ENCODE data around the gene LYPD3.

LYPD3 gene

DNA sequence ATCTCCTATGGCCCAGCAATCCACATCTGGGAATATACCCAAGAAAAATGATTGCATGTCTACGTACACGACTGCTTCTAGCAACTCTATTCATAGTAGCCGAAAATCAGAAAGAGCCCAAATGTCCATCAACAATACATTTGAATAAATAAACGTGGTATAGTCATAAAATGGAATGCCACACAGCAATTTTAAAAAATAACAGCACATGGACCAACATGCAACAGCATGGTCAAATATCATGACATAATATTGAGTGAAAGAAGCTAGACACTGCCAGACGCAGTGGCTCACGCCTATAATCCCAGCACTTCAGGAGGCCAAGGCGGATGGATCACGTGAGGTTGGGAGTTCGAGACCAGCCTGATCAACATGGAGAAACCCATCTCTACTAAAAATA is 34.4 kb downstream of the LYPD3 start:
- DNase-seq (ENCODE audit: low read depth) = no peak

DNA sequence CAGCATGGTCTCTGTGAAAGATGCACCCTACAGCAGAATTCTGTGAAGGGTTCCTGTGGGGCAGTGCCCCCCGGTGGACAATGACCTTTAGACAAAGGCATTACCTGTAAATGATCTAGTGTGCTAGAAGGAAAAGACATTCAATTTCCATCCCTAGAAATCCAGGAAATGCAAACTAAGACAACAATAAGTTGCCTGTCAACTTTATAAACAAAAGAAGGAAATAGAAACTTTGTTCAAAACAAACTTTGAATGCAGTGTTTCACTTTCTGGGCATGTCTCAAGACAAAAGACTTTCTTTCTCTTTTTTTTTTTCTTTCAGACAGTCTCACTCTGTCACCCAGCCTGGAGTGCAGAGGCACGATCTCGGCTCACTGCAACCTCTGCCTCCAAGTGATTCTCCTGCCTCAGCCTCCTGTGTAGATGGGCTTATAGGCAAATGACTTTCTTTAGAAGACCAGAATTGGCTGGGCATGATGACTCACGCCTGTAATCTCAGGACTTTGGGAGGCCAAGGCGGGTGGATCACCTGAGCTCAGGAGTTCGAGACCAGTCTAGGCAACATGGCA is 35.2 kb downstream of the LYPD3 start:
- DNase-seq (ENCODE audit: low read depth) = no peak

DNA sequence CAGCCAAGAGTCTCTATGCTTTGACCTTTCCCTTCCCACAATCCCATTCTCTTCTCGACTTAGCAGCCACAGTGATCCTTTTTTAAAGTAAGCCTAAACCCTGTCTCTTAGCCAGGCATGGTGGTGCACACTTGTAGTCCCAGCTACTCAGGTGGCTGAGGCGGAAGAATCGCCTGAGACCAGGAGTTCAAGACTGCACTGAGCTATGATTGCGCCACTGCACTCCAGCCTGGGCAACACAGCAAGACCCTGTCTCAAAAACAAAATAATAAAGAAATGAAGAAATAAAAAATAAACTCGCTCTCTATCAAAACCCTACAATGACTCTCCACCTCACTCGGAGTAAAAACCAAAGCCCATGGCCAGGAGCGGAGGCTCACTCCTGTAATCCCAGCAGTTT is 36.0 kb downstream of the LYPD3 start:
- no peak for DNase-seq (ENCODE audit: low read depth)

DNA sequence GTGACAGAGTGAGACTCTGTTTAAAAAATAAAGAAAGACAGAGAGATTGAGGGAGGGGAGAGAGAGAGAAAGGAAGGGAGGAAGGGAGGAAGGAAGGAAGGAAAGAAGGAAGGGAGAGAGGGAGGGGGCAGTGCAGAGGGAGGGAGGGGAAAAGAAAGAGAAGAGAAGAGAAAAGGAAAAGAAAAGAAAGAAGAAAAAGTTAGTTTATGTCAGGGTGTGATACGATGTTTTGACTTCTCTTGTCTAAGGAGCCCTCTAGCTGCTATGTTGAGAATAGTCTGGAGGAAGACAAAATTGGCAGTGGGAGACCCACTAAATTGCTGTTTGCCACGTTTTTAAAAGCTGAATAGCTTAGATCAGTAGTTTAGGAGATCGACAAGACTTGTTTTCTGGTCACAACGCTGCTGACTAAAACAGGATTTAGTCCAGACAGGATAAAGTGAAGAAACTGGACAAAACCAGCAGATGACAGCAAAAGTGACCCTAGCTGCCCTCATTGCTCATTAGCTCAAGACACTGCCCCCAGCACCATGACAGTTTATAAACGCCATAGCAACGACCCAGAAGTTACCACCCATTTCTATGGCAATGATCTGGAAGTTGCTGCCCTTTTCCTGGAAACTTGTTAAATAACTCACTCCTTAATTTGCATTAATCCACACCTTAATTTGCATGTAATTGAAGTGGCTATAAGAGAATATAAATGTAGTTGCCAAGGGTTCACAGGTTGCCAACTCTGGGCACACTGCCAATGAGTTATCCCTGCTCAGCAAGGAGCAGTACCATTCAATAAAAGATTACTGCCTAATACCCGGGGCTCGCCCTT is 39.6 kb downstream of the LYPD3 start:
- no peak for DNase-seq (ENCODE audit: low read depth)

DNA sequence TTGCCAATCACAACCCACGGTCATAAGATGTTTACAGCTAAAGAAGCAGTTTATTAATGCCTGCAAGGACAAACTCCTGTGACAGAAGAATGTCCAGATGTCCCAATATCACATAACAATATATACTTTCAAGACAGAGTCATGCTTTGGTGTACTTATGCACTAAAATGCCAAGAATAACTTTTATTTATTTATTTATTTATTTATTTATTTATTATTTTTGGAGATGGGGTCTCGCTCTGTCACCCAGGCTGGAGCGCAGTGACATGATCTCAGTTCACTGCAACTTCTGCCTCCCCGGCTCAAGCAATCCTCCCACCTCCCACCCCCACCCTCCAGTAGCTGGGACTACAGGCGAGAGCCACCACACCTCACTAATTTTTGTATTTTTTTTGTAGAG is 41.6 kb downstream of the LYPD3 start:
- DNase-seq (ENCODE audit: low read depth) = no peak

DNA sequence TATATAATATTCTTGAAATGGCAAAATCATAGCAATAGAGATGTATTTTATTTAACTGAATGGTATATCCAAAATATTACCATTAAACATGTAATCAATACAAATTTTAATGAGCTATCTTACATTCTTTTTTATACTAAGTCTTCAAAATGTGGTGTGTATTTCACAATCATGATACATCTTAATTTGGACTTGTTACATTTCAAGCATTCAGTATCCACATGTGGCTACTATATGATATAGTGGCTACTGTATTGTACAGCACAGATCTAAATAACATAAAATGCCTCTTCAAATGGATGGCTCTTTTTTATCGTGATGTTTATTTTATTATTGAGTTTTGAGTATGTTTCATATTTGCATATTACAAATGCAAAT is 42.7 kb downstream of the LYPD3 start:
- no peak for DNase-seq (ENCODE audit: low read depth)

DNA sequence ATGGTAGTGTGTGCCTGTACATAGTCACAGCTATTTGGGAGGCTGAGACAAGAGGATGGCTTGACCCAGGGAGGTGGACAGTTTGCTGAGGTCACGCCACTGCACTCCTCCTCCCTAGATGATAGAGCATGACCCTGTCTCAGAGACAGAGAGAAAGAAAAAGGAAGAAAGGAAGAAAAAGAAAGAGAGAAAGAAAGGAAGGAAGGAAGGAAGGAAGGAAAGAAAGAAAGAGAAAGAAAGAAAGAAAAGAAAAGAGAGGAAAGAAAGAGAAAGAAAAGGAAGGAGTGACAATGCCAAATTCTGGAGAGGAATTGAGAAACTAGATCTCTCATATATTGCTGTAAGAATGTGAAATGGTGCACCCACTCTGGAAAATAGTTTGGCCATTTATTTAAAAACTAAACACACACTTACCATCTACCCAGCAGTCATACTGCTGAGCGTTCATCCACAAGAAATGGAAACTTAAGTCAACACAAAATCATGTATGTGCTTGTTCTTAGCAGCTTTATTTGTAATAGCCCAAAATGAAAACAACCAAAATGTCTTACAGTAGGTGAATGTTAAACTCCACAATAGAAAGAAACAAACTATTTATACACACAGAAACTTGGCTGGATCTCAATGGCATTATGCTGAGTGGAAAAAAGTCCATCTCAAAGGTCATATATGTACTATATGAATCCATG is 43.3 kb downstream of the LYPD3 start:
- DNase-seq (ENCODE audit: low read depth) = no peak

DNA sequence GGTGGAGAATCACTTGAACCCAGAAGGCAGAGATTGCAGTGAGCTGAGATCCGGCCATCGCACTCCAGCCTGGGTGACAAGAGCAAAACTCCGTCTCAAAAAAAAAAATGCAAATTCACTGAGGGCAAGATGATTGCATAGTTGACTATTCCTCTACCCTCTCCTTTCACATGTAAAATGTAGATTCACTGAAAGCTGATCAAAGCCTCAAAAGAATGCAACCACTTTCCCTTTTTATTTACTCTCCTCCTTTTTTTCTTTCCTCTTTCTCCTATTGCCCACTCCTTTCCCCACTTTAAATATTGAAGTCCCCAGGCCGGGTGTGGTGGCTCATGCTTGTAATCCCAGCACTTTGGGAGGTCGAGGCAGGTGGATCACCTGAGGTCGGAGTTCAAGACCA is 44.5 kb downstream of the LYPD3 start:
- no peak for DNase-seq (ENCODE audit: low read depth)

DNA sequence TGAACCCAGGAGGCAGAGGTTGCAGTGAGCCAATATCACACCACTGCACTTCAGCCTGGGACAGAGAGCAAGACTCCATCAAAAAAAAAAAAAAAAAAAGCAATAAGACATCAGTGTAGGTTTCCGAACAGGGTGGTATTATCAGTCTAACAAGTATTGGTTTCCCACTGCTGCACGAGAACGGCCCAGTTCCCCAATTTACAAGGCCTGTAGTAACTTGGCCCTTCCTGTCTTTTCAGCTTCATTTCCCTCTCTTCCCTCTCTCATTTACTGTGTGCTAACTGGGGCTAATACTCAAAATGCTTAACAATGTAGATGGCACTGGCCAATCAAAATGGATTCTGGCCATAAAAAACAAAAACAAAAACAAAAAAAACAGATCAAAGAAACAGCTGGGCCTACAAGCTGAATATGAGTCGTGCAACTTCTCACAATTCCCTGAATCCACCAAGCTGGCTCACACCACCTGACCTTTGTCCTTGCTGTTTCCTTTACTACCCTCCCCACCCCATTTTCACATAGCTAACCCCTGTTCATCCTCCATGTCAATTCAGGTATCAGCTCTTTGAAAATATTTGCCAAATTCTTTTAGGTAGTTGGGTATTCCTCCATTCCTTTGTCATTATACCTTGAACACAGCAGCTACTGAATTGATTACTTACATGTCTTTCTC is 48.3 kb downstream of the LYPD3 start:
- no peak for DNase-seq (ENCODE audit: low read depth)

DNA sequence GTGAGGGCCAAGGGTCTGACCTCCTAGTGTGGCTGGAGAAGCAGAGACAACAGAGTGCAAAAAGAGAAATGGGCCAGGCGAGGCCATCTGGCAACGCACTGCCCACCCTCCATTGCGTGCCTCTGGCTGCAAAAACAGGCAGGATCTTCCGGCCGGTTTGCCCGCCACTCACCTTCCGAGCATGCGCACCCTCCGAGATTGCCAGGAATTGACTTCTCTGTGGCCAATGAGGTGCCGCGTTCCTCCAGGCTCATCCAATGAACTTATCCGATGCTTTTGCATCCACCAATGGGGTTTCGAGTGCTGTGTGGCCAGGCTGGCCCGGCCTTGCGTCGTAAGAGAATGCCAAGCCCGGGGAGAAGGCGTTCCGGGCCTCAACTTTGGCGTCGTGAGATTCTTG is 50.9 kb downstream of the LYPD3 start, which contains the start of gene TEX101:
TEX101 (plus strand) TSS at position 337 of the 400 bp plus-strand sequence. CDS start 1,030 bp downstream, outside the sequence.
- no peak for DNase-seq (ENCODE audit: low read depth)

DNA sequence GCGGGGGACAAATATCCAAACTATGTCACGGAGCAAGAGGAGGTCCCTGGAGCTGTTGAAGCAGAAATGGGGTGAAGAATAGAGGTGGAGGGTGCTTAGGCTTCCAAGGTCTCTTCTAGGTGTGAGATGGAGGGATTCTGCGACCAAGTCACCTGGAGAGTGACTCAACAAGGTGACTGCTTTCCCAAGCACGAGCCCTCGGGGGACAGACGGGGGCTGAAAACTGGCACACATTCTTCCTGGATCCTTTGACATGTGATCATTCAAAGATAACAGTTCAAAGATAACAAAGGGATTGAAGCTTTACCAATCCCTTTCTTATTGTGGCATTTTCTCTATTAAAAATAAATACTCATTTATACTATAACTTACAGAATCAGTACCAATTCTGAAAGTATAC is 53.0 kb downstream of the LYPD3 start:
- DNase-seq (ENCODE audit: low read depth) = no peak

Data from activated T-helper 1 cell treated with Interleukin-2 at 50 U/mL for 16 hours (primary cell).